ENCODE data around the gene CCDC174. TPM values are rescaled to one million over a fixed set of nuclear protein-coding genes. Genes with fewer than 3 reads are reported as not detected.

CCDC174 gene
- total and polyA plus RNA-seq, 2 of the 4 experiments (the other 2 are of a cell fraction), result 5.9 to 9.6 TPM

- H3K9me1 ChIP-seq (ENCODE audit: insufficient read depth, low read length), result no peaks in the 10 kb centered on the region
- no peak overlapping the region for H3K4ac ChIP-seq (ENCODE audit: low read depth, low read length)
- ChIA-PET CTCF (no interaction called here), POLR2A (ENCODE audit: unreplicated experiment) (no interaction called here)
- dilution Hi-C loops (cut with HindIII; ENCODE audit: low sequenced_read_pairs, unreplicated experiment) (no loop called here), intact Hi-C loops (cut with micrococcal nuclease) (no loop called here), in situ Hi-C loops (cut with MboI; ENCODE audit: low sequenced_read_pairs) (no loop called here)
- BruUV-seq (replicated peaks), result no TSS peak
- H3K9ac ChIP-seq (ENCODE audit: low read depth, low read length), result no peak overlapping the region
- no peak overlapping the region for H2AFZ ChIP-seq (replicated peaks; ENCODE audit: low read length, poor library complexity)
- no peak overlapping the region for H3K18ac ChIP-seq (ENCODE audit: low read depth, low read length)
- H3K56ac ChIP-seq (ENCODE audit: extremely low read depth, insufficient read depth, low read length), result no peak overlapping the region
- DNase-seq (no peak), ATAC-seq (ENCODE audit: low read depth) (no peak)
- no peak overlapping the region for H3K4me3 ChIP-seq (ENCODE audit: insufficient read depth, low read depth, low read length)
- no CpG with 5 or more reads among the region's 5 CpGs for WGBS, 2 experiments (ENCODE audit: extremely low coverage in 2 of 2, insufficient read length in 1 of 2)
- no peak overlapping the region for H3K14ac ChIP-seq (replicated peaks; ENCODE audit: low read depth, low read length)
- no peaks in the 10 kb centered on the region for H3K79me1 ChIP-seq (ENCODE audit: low read depth in 1 of 2, low read length in 2 of 2)
- no peaks in the 10 kb centered on the region for H3K9me3 ChIP-seq (ENCODE audit: control insufficient read depth, insufficient read depth, low read length)
- H2AK5ac ChIP-seq (ENCODE audit: low read depth, low read length), result no peak overlapping the region
- no peak overlapping the region for H3K23ac ChIP-seq (ENCODE audit: low read depth, low read length)
- H3K4me1 ChIP-seq (ENCODE audit: control insufficient read depth, insufficient read depth, low read length), result no peaks in the 10 kb centered on the region
- TF ChIP-seq POLR2A (IDR thresholded peaks at IDR 0.05; ENCODE audit: low read depth, low read length) (no peak), NFE2L2 (IDR thresholded peaks at IDR 0.05; ENCODE audit: low read depth, low read length) (no peak), FOS (IDR thresholded peaks at IDR 0.05; ENCODE audit: low read depth, low read length) (no peak), ELK1 (IDR thresholded peaks at IDR 0.05; ENCODE audit: borderline replicate concordance, low read depth, low read length) (no peak), MXI1 (IDR thresholded peaks at IDR 0.05; ENCODE audit: borderline replicate concordance, low read depth, low read length) (no peak), RAD21 (IDR thresholded peaks at IDR 0.05; ENCODE audit: low read length) (no peak), CHD1 (IDR thresholded peaks at IDR 0.05; ENCODE audit: low read depth, low read length) (no peak), RCOR1 (IDR thresholded peaks at IDR 0.05; ENCODE audit: insufficient replicate concordance, low read length) (no peak), BHLHE40 (IDR thresholded peaks at IDR 0.05; ENCODE audit: low read depth, low read length) (no peak), SMC3 (IDR thresholded peaks at IDR 0.05; ENCODE audit: low read depth, low read length) (no peak), RFX5 (IDR thresholded peaks at IDR 0.05; ENCODE audit: low read depth, low read length) (no peak), MAFK (IDR thresholded peaks at IDR 0.05; ENCODE audit: low read depth, low read length) (no peak), CEBPB (IDR thresholded peaks at IDR 0.05; ENCODE audit: low read depth, low read length) (no peak), MAZ (IDR thresholded peaks at IDR 0.05; ENCODE audit: borderline replicate concordance, low read depth, low read length) (no peak)
- TF ChIP-seq, protein P1, sequence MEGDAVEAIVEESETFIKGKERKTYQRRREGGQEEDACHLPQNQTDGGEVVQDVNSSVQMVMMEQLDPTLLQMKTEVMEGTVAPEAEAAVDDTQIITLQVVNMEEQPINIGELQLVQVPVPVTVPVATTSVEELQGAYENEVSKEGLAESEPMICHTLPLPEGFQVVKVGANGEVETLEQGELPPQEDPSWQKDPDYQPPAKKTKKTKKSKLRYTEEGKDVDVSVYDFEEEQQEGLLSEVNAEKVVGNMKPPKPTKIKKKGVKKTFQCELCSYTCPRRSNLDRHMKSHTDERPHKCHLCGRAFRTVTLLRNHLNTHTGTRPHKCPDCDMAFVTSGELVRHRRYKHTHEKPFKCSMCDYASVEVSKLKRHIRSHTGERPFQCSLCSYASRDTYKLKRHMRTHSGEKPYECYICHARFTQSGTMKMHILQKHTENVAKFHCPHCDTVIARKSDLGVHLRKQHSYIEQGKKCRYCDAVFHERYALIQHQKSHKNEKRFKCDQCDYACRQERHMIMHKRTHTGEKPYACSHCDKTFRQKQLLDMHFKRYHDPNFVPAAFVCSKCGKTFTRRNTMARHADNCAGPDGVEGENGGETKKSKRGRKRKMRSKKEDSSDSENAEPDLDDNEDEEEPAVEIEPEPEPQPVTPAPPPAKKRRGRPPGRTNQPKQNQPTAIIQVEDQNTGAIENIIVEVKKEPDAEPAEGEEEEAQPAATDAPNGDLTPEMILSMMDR (conservative IDR thresholded peaks at IDR 0.05; ENCODE audit: low read depth, low read length), result no peak
- no peak overlapping the region for H2AK9ac ChIP-seq (replicated peaks; ENCODE audit: low read depth, low read length, poor library complexity)
- no peak overlapping the region for H4K91ac ChIP-seq (ENCODE audit: insufficient read depth, low read depth, low read length)
- H3K4me2 ChIP-seq (ENCODE audit: low read depth, low read length), result no peak overlapping the region
- no peak overlapping the region for H4K5ac ChIP-seq (ENCODE audit: low read depth, low read length)
- no peak overlapping the region for H3K27ac ChIP-seq (ENCODE audit: insufficient read depth, low read length)
- H2BK20ac ChIP-seq (ENCODE audit: low read depth, low read length), result no peak overlapping the region
- H2BK120ac ChIP-seq (ENCODE audit: low read depth, low read length), result no peak overlapping the region
- peaks cover 4% of the 10 kb centered on the region for H3K27me3 ChIP-seq (ENCODE audit: control insufficient read depth, insufficient read depth, low read length)
- no peaks in the 10 kb centered on the region for H3K36me3 ChIP-seq (ENCODE audit: control insufficient read depth, insufficient read depth, low read length)
- H4K8ac ChIP-seq (ENCODE audit: low read depth in 2 of 2, low read length in 2 of 2), result no peak overlapping the region
- H4K20me1 ChIP-seq (ENCODE audit: insufficient read depth, low read length), result no peaks in the 10 kb centered on the region
- H2BK15ac ChIP-seq (ENCODE audit: low read depth, low read length), result no peak overlapping the region
- H2BK5ac ChIP-seq (ENCODE audit: low read depth, low read length, poor library complexity, severe bottlenecking), result no peak overlapping the region
Measured at GRCh38 chr3:14706096-14706495, 54.5 kb downstream of the CCDC174 start.

Measured in IMR-90 (cell line).